K562 (cell line): ENCODE measurements around the gene AFAP1. TPM values are rescaled to one million over a fixed set of nuclear protein-coding genes. Genes with fewer than 3 reads are reported as not detected.

Experiments used
- ATAC-seq: fragments of 200-7000 bp; cut with Tn5 transposase; 3 replicates; pipeline ENCODE4 v1.9.1; 2020; ENCODE audit warnings: moderate library complexity
- BruUV-seq: library from RNA; stranded (reverse); fragments of 400-500 nt; replicated peaks from 2 replicates; lab custom pipeline; 2021; lab: Mats Ljungman, UMichigan
- CTCF ChIA-PET: fragments of 300-600 bp; formaldehyde crosslinking; extraction: SDS; loops from one replicate; lab custom pipeline; 2021; ENCODE audit warnings: low intra/inter-chr PET ratio; lab: Yijun Ruan, JAX
- POLR2A ChIA-PET: fragments of 300-600, 350-650 bp; sonication (Branson Sonifier 250); formaldehyde crosslinking; extraction: SDS; loops from one replicate; lab custom pipeline; 2021; ENCODE audit warnings: antibody characterized with exemption, inconsistent platforms; lab: Yijun Ruan, JAX
- DNase-seq, 4 experiments: peaks; one replicate each; pipeline versions ENCODE4 v3.0.0 to v3.0.0-alpha.2; 2011 to 2018; ENCODE audit warnings: low spot score in 3 of 4, mixed read lengths in 3 of 4; ENCODE audit errors: extremely low read depth in 1 of 4
- FAIRE-seq: peaks from 2 replicates; lab custom pipeline; 2011; peaks lifted over from hg19 to GRCh38; lab: Jason Lieb, UNC
- H2AFZ ChIP-seq: 2 replicates; pipeline ENCODE4 v1.6.0; 2011; ENCODE audit warnings: low read depth, low read length, control low read depth, inconsistent platforms
- H3K27ac ChIP-seq: fragments of 200-600 bp; 3 replicates; pipeline ENCODE4 v1.8.0; 2011; ENCODE audit warnings: low read depth, mild to moderate bottlenecking, control low read depth, inconsistent platforms, low read length, moderate library complexity, mixed read lengths; ENCODE audit errors: extremely low read depth
- H3K27me3 ChIP-seq, 2 experiments: fragments of 300-600 bp in 1 of 2; 2 replicates in 1 of 2; 3 replicates in 1 of 2; pipeline versions ENCODE4 v1.6.0 to v1.8.0; 2011; ENCODE audit warnings: inconsistent platforms in 2 of 2, low read length in 2 of 2, mild to moderate bottlenecking in 1 of 2, mixed read lengths in 1 of 2, moderate library complexity in 1 of 2; ENCODE audit not compliant: control insufficient read depth in 2 of 2, insufficient read depth in 2 of 2
- H3K36me3 ChIP-seq: fragments of 300-600 bp; 3 replicates; pipeline ENCODE4 v1.8.0; 2011; ENCODE audit warnings: mild to moderate bottlenecking, low read length, inconsistent platforms; ENCODE audit not compliant: control insufficient read depth, insufficient read depth
- H3K4me1 ChIP-seq, 2 experiments: fragments of 200-600 bp in 1 of 2; replicated peaks in 1 of 2; 2 replicates in 1 of 2; 3 replicates in 1 of 2; pipeline versions ENCODE4 v1.5.1 to v1.8.0; 2011; ENCODE audit warnings: inconsistent platforms in 2 of 2, low read length in 2 of 2, mild to moderate bottlenecking in 1 of 2, mixed read lengths in 1 of 2, moderate library complexity in 1 of 2; ENCODE audit not compliant: control insufficient read depth in 2 of 2, insufficient read depth in 2 of 2
- H3K4me2 ChIP-seq: 2 replicates; pipeline ENCODE4 v1.6.1; 2011; ENCODE audit warnings: low read length, control low read depth, inconsistent platforms, mixed read lengths; ENCODE audit not compliant: insufficient read depth
- H3K4me3 ChIP-seq: fragments of 200-600 bp; sonication (generic), shearing (Covaris generic); 2 replicates; pipeline ENCODE4 v1.5.1; 2016; ENCODE audit warnings: control low read depth, inconsistent platforms
- H3K79me2 ChIP-seq: fragments of 200-600 bp; 3 replicates; pipeline ENCODE4 v1.8.0; 2011; ENCODE audit warnings: low read length, inconsistent platforms; ENCODE audit not compliant: control insufficient read depth, insufficient read depth
- H3K9ac ChIP-seq, 2 experiments: 2 replicates each; pipeline versions ENCODE4 v1.6.0 to v1.6.1; 2011; ENCODE audit warnings: low read depth in 2 of 2, low read length in 2 of 2, control low read depth in 1 of 2, inconsistent platforms in 1 of 2, mild to moderate bottlenecking in 1 of 2, mixed read lengths in 1 of 2; ENCODE audit not compliant: insufficient read depth in 1 of 2
- H3K9me1 ChIP-seq: one replicate; pipeline ENCODE4 v1.6.0; 2011; ENCODE audit warnings: inconsistent platforms, mild to moderate bottlenecking, low read length, moderate library complexity; ENCODE audit not compliant: control insufficient read depth, insufficient read depth
- H3K9me3 ChIP-seq: replicated peaks from 2 replicates; pipeline ENCODE4 v1.5.1; 2011; ENCODE audit warnings: low read depth, low read length, inconsistent platforms; ENCODE audit not compliant: control insufficient read depth, insufficient read depth
- H4K20me1 ChIP-seq: replicated peaks from 2 replicates; pipeline ENCODE4 v1.6.1; 2011; ENCODE audit warnings: low read length, inconsistent platforms, mixed read lengths; ENCODE audit not compliant: control insufficient read depth, insufficient read depth
- BRCA1 ChIP-seq, 2 experiments: fragments of 450-650 bp in 1 of 2; sonication (generic) in 1 of 2; formaldehyde crosslinking in 1 of 2; IDR thresholded peaks; 2 replicates each; pipeline versions ENCODE4 v1.5.0 to v1.6.1; 2017 to 2020; ENCODE audit warnings: mild to moderate bottlenecking in 1 of 2, missing genetic modification reagents in 1 of 2
- BRF1 ChIP-seq: IDR thresholded peaks from 3 replicates; pipeline ENCODE4 v1.6.1; 2011; ENCODE audit warnings: borderline replicate concordance, mild to moderate bottlenecking; ENCODE audit not compliant: insufficient read length; ENCODE audit errors: extremely low read depth
- ELK1 ChIP-seq: sonication (generic); formaldehyde crosslinking; IDR thresholded peaks from 2 replicates; pipeline ENCODE4 v1.8.1; 2022; ENCODE audit warnings: missing genetic modification reagents
- ILK ChIP-seq: fragments of 450-650 bp; IDR thresholded peaks from 2 replicates; pipeline ENCODE4 v1.6.1; 2016; ENCODE audit warnings: missing genetic modification characterization, low read depth, mild to moderate bottlenecking, missing compliant biosample characterization, moderate library complexity, borderline replicate concordance
- NFRKB ChIP-seq: fragments of 450-650 bp; IDR thresholded peaks from 2 replicates; pipeline ENCODE4 v1.6.1; 2016; ENCODE audit warnings: low read depth
- PBX2 ChIP-seq, 2 experiments: IDR thresholded peaks in 1 of 2; conservative IDR thresholded peaks in 1 of 2; 2 replicates each; pipeline ENCODE4 v1.6.1; 2016; ENCODE audit warnings: low read depth in 2 of 2, mild to moderate bottlenecking in 1 of 2, missing compliant biosample characterization in 1 of 2, missing genetic modification characterization in 1 of 2, moderate library complexity in 1 of 2
- USF1 ChIP-seq: sonication (generic); formaldehyde crosslinking; IDR thresholded peaks from 2 replicates; pipeline ENCODE4 v1.9.0; 2022; ENCODE audit warnings: mild to moderate bottlenecking, missing genetic modification reagents
- ZFP30 ChIP-seq: fragments of 250-450 bp; sonication (Bioruptor Pico); IDR thresholded peaks from 2 replicates; pipeline ENCODE4 v1.8.0; 2022; ENCODE audit warnings: moderate library complexity, mild to moderate bottlenecking, inconsistent platforms, borderline replicate concordance
- WGBS: fragments of 100-300 bp; shearing (Covaris generic); methylation state at CpG from one replicate; pipeline ENCODE4 v1.1.6; 2016; ENCODE audit warnings: low coverage, mixed read lengths; ENCODE audit not compliant: insufficient coverage; ENCODE audit errors: missing lambda C conversion rate; 5-methylcytosine and 5-hydroxymethylcytosine counted together
- in situ Hi-C: fragments of 300-500 bp; cut with MboI; formaldehyde crosslinking; loops from 4 replicates; pipeline ENCODE4 v1.15.0; 2018; ENCODE audit warnings: inconsistent platforms, mixed read lengths
- intact Hi-C: fragments of 100-400 bp; cut with micrococcal nuclease; formaldehyde crosslinking; loops from 2 replicates; pipeline ENCODE4 v1.14.2; 2022
- polyA plus RNA-seq, 8 experiments: library from polyadenylated mRNA; depleted of rRNA in 4 of 8; stranded (reverse) in 5 of 8; unstranded in 3 of 8; fragments of >200 nt; fragmentation: Nextera tagmentation in 2 of 8; fragmentation: Illumina TruSeq in 1 of 8; extraction: Ambion mirVana in 2 of 8; extraction: Trizol in 1 of 8; gene quantifications; 2 replicates each; pipeline versions ENCODE4 v1.2.1 to v1.2.3, GENCODE V29; 2011 to 2014; ENCODE audit warnings: inconsistent platforms in 1 of 8, missing spikeins in 1 of 8
- total RNA-seq, 7 experiments: library from RNA; depleted of rRNA in 6 of 7; stranded (reverse); fragments of >200 nt in 6 of 7; fragmentation: Illumina TruSeq in 2 of 7; extraction: Trizol in 2 of 7; gene quantifications; 2 replicates each; pipeline versions ENCODE4 v1.2.1 to v1.2.3, GENCODE V29; 2011 to 2021; ENCODE audit warnings: low replicate concordance in 1 of 7

AFAP1 gene
- total and polyA plus RNA-seq, 9 of the 15 experiments (the other 6 are each of a cell fraction or from before 2014, with no cell fraction given), result 0.07 to 0.42 (median 0.12) TPM; not detected in 1

- ATAC-seq (no peak), FAIRE-seq (no peak), DNase-seq (no peak)
- no peaks in the 10 kb centered on the region for H3K27me3 ChIP-seq
- in situ Hi-C loops (no loop called here), intact Hi-C loops (no loop called here)
- ChIA-PET CTCF (no interaction called here), POLR2A (no interaction called here)
- peaks cover 5 to 49% of the 10 kb centered on the region in 2 experiments; a peak in 3 of 5 replicates for H3K4me1 ChIP-seq
- H3K27ac ChIP-seq, result no peak overlapping the region
- BruUV-seq, result no TSS peak
- H3K79me2 ChIP-seq, result peaks cover 48% of the 10 kb centered on the region
- peaks cover 4% of the 10 kb centered on the region; the same call in 1 of the 3 replicates for H3K36me3 ChIP-seq
- no peak overlapping the region for H2AFZ ChIP-seq
- TF ChIP-seq ELK1 (CRISPR knock-in tag) (no peak), BRF1 (no peak), ILK (tag) (no peak), NFRKB (no peak), BRCA1 (IDR thresholded peaks at IDR 0.05) (no peak), BRCA1 (CRISPR knock-in tag; IDR thresholded peaks at IDR 0.05) (no peak), ZFP30 (CRISPR knock-in tag) (no peak), USF1 (CRISPR knock-in tag) (no peak), PBX2 (CRISPR knock-in tag; IDR thresholded peaks at IDR 0.05; ENCODE audit: low read depth) (no peak), PBX2 (tag; conservative IDR thresholded peaks at IDR 0.05; ENCODE audit: low read depth) (no peak)
- WGBS, result 26% methylated on average over 10 of the region's 12 CpGs
- no peak overlapping the region for H3K4me3 ChIP-seq
- peaks cover 6% of the 10 kb centered on the region for H4K20me1 ChIP-seq
- H3K4me2 ChIP-seq, result no peak overlapping the region
- H3K9me3 ChIP-seq, result no peaks in the 10 kb centered on the region; the same call in 1 of the 2 replicates
- H3K9ac ChIP-seq, result no peak overlapping the region
- H3K9me1 ChIP-seq, result no peaks in the 10 kb centered on the region
These were observed 180.4 kb downstream of the AFAP1 start for GRCh38 chr4:7759216-7759615.
